Measurements from ENCODE around the gene DNLZ. TPM values are rescaled to one million over a fixed set of nuclear protein-coding genes. Genes with fewer than 3 reads are reported as not detected.
A peak's percentile ranks its signal among the peaks of the same experiment; 100 is the strongest.

The DNLZ gene
- total and polyA plus RNA-seq, 10 of the 15 experiments (the other 5 are each of a cell fraction or from before 2014, with no cell fraction given) = 0.66 to 29.7 (median 14.7) TPM; not detected in 1

GRCh38 chr9:136399176-136400037, 35.9 kb upstream of the DNLZ start:
- peak; percentile 27 for FAIRE-seq
- BruUV-seq (replicated peaks) = no TSS peak

More at GRCh38 chr9:136399176-136400037, 35.9 kb upstream of the DNLZ start:
- H3K4me1 ChIP-seq (ENCODE audit: control insufficient read depth, insufficient read depth, low read length) = peaks cover 24% of the 10 kb centered on the region
- no peaks in the 10 kb centered on the region for H3K27me3 ChIP-seq (replicated peaks in 1 of 2; ENCODE audit: control insufficient read depth in 2 of 2, insufficient read depth in 2 of 2, low read length in 1 of 2)
- peak overlapping the region; percentile 82 for H3K9ac ChIP-seq (ENCODE audit: control insufficient read depth, insufficient read depth, low read length)
- H3K9me3 ChIP-seq (replicated peaks; ENCODE audit: control insufficient read depth, insufficient read depth, low read length) = no peaks in the 10 kb centered on the region
- H3K27ac ChIP-seq (ENCODE audit: control insufficient read depth, insufficient read depth) = peak overlapping the region; percentile 61
- H2AFZ ChIP-seq (ENCODE audit: control insufficient read depth, low read depth, low read length) = peak overlapping the region; percentile 58; the same call in 1 of the 2 replicates
- CTCF ChIA-PET = interaction anchor here (1.6 to 2.5 kb wide), 2 partner anchors 26 to 27 kb away, joined by 4 to 7 read pairs; no protein-coding TSS in a partner anchor
- H3K36me3 ChIP-seq (ENCODE audit: control insufficient read depth in 2 of 2, insufficient read depth in 2 of 2, low read length in 1 of 2) = peaks cover 20 to 22% of the 10 kb centered on the region in 2 experiments
- intact Hi-C loops (cut with micrococcal nuclease; ENCODE audit: unreplicated experiment) (loop anchor here (1.0 kb wide), 1 partner anchor 60 kb away; no protein-coding TSS in a partner anchor), in situ Hi-C loops (cut with MboI) (loop anchor here (5.0 kb wide), 1 partner anchor 62 kb away; no protein-coding TSS in a partner anchor)
- RAD21 ChIA-PET (ENCODE audit: unreplicated experiment) = no interaction called here
- H4K20me1 ChIP-seq (ENCODE audit: control insufficient read depth, insufficient read depth) = no peaks in the 10 kb centered on the region
- SMC1A ChIA-PET (ENCODE audit: uncharacterized antibody, unreplicated experiment) = no interaction called here
- ATAC-seq (peak; percentile 46), DNase-seq (ENCODE audit: low read depth, low spot score) (no peak)
- TF ChIP-seq BHLHE40 (IDR thresholded peaks at IDR 0.05; ENCODE audit: borderline replicate concordance in 1 of 2, low read depth in 2 of 2, low read length in 1 of 2) (peak; percentile 69 to 77), MYC (IDR thresholded peaks at IDR 0.05; ENCODE audit: insufficient read depth, insufficient read length, insufficient replicate concordance, low read length, severe bottlenecking) (no peak), SPI1 (IDR thresholded peaks at IDR 0.05; ENCODE audit: borderline replicate concordance, insufficient read depth, low read depth, low read length) (0 out of 2 replicates have a peak, but pooled peaks have one; percentile 4), ELK1 (IDR thresholded peaks at IDR 0.05; ENCODE audit: low read depth, low read length) (no peak), NR2F1 (conservative IDR thresholded peaks at IDR 0.05) (peak; percentile 27; the same call in 1 of the 2 replicates), NKRF (conservative IDR thresholded peaks at IDR 0.05) (peak; percentile 97)
- TF ChIP-seq, protein P1, sequence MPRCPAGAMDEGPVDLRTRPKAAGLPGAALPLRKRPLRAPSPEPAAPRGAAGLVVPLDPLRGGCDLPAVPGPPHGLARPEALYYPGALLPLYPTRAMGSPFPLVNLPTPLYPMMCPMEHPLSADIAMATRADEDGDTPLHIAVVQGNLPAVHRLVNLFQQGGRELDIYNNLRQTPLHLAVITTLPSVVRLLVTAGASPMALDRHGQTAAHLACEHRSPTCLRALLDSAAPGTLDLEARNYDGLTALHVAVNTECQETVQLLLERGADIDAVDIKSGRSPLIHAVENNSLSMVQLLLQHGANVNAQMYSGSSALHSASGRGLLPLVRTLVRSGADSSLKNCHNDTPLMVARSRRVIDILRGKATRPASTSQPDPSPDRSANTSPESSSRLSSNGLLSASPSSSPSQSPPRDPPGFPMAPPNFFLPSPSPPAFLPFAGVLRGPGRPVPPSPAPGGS (IDR thresholded peaks at IDR 0.05; ENCODE audit: borderline replicate concordance, insufficient read depth, low read depth, low read length, poor library complexity, severe bottlenecking) = peak; percentile 34
- TF ChIP-seq, protein P2, sequence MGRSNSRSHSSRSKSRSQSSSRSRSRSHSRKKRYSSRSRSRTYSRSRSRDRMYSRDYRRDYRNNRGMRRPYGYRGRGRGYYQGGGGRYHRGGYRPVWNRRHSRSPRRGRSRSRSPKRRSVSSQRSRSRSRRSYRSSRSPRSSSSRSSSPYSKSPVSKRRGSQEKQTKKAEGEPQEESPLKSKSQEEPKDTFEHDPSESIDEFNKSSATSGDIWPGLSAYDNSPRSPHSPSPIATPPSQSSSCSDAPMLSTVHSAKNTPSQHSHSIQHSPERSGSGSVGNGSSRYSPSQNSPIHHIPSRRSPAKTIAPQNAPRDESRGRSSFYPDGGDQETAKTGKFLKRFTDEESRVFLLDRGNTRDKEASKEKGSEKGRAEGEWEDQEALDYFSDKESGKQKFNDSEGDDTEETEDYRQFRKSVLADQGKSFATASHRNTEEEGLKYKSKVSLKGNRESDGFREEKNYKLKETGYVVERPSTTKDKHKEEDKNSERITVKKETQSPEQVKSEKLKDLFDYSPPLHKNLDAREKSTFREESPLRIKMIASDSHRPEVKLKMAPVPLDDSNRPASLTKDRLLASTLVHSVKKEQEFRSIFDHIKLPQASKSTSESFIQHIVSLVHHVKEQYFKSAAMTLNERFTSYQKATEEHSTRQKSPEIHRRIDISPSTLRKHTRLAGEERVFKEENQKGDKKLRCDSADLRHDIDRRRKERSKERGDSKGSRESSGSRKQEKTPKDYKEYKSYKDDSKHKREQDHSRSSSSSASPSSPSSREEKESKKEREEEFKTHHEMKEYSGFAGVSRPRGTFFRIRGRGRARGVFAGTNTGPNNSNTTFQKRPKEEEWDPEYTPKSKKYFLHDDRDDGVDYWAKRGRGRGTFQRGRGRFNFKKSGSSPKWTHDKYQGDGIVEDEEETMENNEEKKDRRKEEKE (IDR thresholded peaks at IDR 0.05) = 0 out of 2 replicates have a peak, but pooled peaks have one; percentile 9
- peak overlapping the region; percentile 96 for H3K4me3 ChIP-seq
- H3K4me2 ChIP-seq (ENCODE audit: control insufficient read depth, insufficient read depth) = peak overlapping the region; percentile 92
- POLR2A ChIA-PET = interaction anchor here (2.4 kb wide), 1 partner anchor 10 kb away, joined by 11 read pairs; the partner anchor contains the start of genes ENTR1 and PMPCA
- H3K79me2 ChIP-seq (ENCODE audit: control insufficient read depth, insufficient read depth, low read length) = peaks cover 28% of the 10 kb centered on the region
- WGBS (ENCODE audit: insufficient coverage, insufficient replicate concordance, low lambda C conversion rate, missing lambda C conversion rate) = 1% methylated on average over 66 of the region's 67 CpGs

Data from GM12878 (cell line).